VCaP (cell line): ENCODE data around the gene PARD6B.
A peak's percentile ranks its signal among the peaks of the same experiment; 100 is the strongest.

Source experiments
- H3K27ac ChIP-seq: fragments of 450-650 bp; 2 replicates; pipeline ENCODE4 v1.5.1; 2017
- CTCF ChIP-seq: fragments of 450-650 bp; conservative IDR thresholded peaks from 2 replicates; pipeline ENCODE4 v1.5.1; 2017; ENCODE audit warnings: mild to moderate bottlenecking, moderate library complexity

PARD6B gene

GRCh38 chr20:50731930-50732690, 730 bp downstream of the PARD6B start:
- no peak for TF ChIP-seq CTCF
- peak overlapping the region; percentile 96 for H3K27ac ChIP-seq

- TF ChIP-seq CTCF, result no peak
- H3K27ac ChIP-seq, result peak overlapping the region; percentile 96; the same call in 1 of the 2 replicates
These were observed 2.4 kb downstream of the PARD6B start for GRCh38 chr20:50733644-50734349.

- H3K27ac ChIP-seq, result peak overlapping the region; percentile 0; the same call in 1 of the 2 replicates
- no peak for TF ChIP-seq CTCF
These were observed 3.6 kb downstream of the PARD6B start for GRCh38 chr20:50734730-50735679.

GRCh38 chr20:50735813-50736212, 4.4 kb downstream of the PARD6B start:
- TF ChIP-seq CTCF, result no peak
- peak overlapping the region; percentile 0; the same call in 1 of the 2 replicates for H3K27ac ChIP-seq

GRCh38 chr20:50737352-50737751, 6.0 kb downstream of the PARD6B start:
- no peak overlapping the region for H3K27ac ChIP-seq
- TF ChIP-seq CTCF, result no peak

GRCh38 chr20:50743087-50743486, 11.7 kb downstream of the PARD6B start:
- peak overlapping the region; percentile 49 for H3K27ac ChIP-seq
- no peak for TF ChIP-seq CTCF
